HepG2 (cell line): ENCODE results near the gene RPS2. TPM values are rescaled to one million over a fixed set of nuclear protein-coding genes. Genes with fewer than 3 reads are reported as not detected.

Source experiments
- CBFB ChIP-seq: sonication (generic); formaldehyde crosslinking; IDR thresholded peaks from 2 replicates; pipeline ENCODE4 v1.4.0; 2020; ENCODE audit warnings: missing genetic modification reagents
- CEBPG ChIP-seq: IDR thresholded peaks from 2 replicates; pipeline ENCODE4 v1.6.1; 2016
- E2F5 ChIP-seq: sonication (generic); formaldehyde crosslinking; conservative IDR thresholded peaks from 2 replicates; pipeline ENCODE4 v1.4.0; 2020; ENCODE audit warnings: missing genetic modification reagents
- FIP1L1 ChIP-seq: fragments of 200-400 bp; formaldehyde crosslinking; IDR thresholded peaks from 2 replicates; pipeline ENCODE4 v1.6.1; 2018; ENCODE audit warnings: low read depth, mild to moderate bottlenecking, low read length, moderate library complexity, borderline replicate concordance; ENCODE audit not compliant: insufficient read depth
- HNRNPK ChIP-seq: fragments of 200-400 bp; formaldehyde crosslinking; IDR thresholded peaks from 2 replicates; pipeline ENCODE4 v1.6.1; 2018; ENCODE audit warnings: low read length, low read depth, moderate library complexity, mild to moderate bottlenecking; ENCODE audit not compliant: poor library complexity, severe bottlenecking
- KLF15 ChIP-seq: sonication (generic); formaldehyde crosslinking; IDR thresholded peaks from 2 replicates; pipeline ENCODE4 v1.8.1; 2023; ENCODE audit warnings: borderline replicate concordance, mild to moderate bottlenecking, inconsistent platforms, missing genetic modification reagents, mixed read lengths
- MXD3 ChIP-seq: IDR thresholded peaks from 2 replicates; pipeline ENCODE4 v1.6.1; 2016; ENCODE audit warnings: mild to moderate bottlenecking, missing biosample characterization, missing genetic modification reagents
- PLRG1 ChIP-seq: fragments of 450-650 bp; conservative IDR thresholded peaks from 2 replicates; pipeline ENCODE4 v1.6.1; 2016
- RBM22 ChIP-seq: fragments of 200-400 bp; formaldehyde crosslinking; optimal IDR thresholded peaks from 2 replicates; pipeline ENCODE3; 2017; ENCODE audit warnings: mild to moderate bottlenecking, low read length, moderate library complexity
- SYNCRIP ChIP-seq: fragments of 200-400 bp; formaldehyde crosslinking; IDR thresholded peaks from 2 replicates; pipeline ENCODE4 v1.6.1; 2018; ENCODE audit warnings: mild to moderate bottlenecking, low read depth, low read length; ENCODE audit not compliant: insufficient read depth
- TCF7 ChIP-seq: sonication (generic); IDR thresholded peaks from 2 replicates; pipeline ENCODE4 v1.6.1; 2016; ENCODE audit warnings: antibody characterized with exemption, low read depth
- ZBTB42 ChIP-seq: sonication (generic); formaldehyde crosslinking; IDR thresholded peaks from 2 replicates; pipeline ENCODE4 v1.5.0; 2020; ENCODE audit warnings: mild to moderate bottlenecking, missing genetic modification reagents
- ZNF281 ChIP-seq: sonication (generic); formaldehyde crosslinking; IDR thresholded peaks from 2 replicates; pipeline ENCODE4 v1.4.0; 2020; ENCODE audit warnings: missing genetic modification reagents, borderline replicate concordance
- ZNF557 ChIP-seq: sonication (generic); formaldehyde crosslinking; IDR thresholded peaks from 2 replicates; pipeline ENCODE4 v1.4.0; 2020; ENCODE audit warnings: missing genetic modification reagents
- polyA plus RNA-seq, 8 experiments: library from polyadenylated mRNA; depleted of rRNA in 3 of 8; stranded (reverse) in 7 of 8; unstranded in 1 of 8; fragments of >200 nt; fragmentation: Illumina TruSeq in 4 of 8; extraction: Trizol in 4 of 8; gene quantifications; 2 replicates each; pipeline versions ENCODE4 v1.2.1 to v1.2.3, GENCODE V29; 2011 to 2016; ENCODE audit warnings: low read depth in 4 of 8, missing spikeins in 1 of 8, mixed read lengths in 1 of 8; ENCODE audit not compliant: insufficient read depth in 1 of 8
- total RNA-seq, 5 experiments: library from RNA; depleted of rRNA; stranded (reverse); fragments of >200 nt; fragmentation: Illumina TruSeq; extraction: Trizol; gene quantifications; 2 replicates each; pipeline ENCODE4 v1.2.3, GENCODE V29; 2016; ENCODE audit warnings: low read depth in 1 of 5
- TF ChIP-seq, protein P1 (sequence below): sonication (generic); formaldehyde crosslinking; IDR thresholded peaks from 2 replicates; pipeline ENCODE4 v1.4.0; 2020; ENCODE audit warnings: mild to moderate bottlenecking, missing genetic modification reagents
- TF ChIP-seq, protein P2 (sequence below): sonication (generic); formaldehyde crosslinking; IDR thresholded peaks from 2 replicates; pipeline ENCODE4 v1.8.0; 2022; ENCODE audit warnings: mild to moderate bottlenecking, missing genetic modification reagents, moderate library complexity

Gene RPS2
- total and polyA plus RNA-seq, 2 of the 13 experiments (the other 11 are each of a cell fraction or from before 2014, with no cell fraction given) = 1,908 to 4,514 TPM

DNA sequence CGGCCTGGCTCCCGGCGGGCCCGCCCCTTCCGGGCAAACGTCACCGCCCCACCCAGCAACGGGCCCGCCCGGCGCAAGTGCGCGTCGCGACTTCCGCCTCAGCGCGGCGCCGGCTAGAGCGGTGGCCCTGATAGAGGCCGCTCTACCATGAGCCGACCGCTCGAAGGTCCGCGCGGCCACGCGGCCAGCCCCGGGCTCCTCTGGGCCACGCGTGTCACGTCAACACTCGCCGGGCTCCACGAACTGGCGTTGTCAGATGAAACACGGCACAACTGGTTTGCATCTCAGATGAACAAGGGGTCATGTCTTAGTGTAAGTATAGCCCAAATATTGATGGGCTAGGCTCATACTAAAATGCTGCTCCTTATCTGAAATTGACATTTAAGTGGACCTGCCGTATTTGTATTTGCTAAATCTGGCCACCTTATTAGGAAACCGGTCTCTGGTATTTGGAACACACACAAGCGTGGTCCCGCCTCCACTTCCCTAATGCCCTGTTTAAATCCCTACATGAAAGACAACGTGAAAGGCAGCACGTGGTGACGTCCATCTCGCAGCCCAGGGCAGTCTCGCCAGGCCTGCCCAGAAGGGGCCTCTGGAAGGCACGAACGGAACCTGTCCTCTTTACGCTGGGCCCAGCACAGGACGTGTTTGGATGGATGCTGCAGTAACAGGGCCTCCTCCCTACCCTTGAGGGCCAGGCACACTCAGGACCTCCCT is 45.3 kb upstream of the RPS2 start, which contains the start of gene ZNF598 (continued):
- TF ChIP-seq, protein P1, sequence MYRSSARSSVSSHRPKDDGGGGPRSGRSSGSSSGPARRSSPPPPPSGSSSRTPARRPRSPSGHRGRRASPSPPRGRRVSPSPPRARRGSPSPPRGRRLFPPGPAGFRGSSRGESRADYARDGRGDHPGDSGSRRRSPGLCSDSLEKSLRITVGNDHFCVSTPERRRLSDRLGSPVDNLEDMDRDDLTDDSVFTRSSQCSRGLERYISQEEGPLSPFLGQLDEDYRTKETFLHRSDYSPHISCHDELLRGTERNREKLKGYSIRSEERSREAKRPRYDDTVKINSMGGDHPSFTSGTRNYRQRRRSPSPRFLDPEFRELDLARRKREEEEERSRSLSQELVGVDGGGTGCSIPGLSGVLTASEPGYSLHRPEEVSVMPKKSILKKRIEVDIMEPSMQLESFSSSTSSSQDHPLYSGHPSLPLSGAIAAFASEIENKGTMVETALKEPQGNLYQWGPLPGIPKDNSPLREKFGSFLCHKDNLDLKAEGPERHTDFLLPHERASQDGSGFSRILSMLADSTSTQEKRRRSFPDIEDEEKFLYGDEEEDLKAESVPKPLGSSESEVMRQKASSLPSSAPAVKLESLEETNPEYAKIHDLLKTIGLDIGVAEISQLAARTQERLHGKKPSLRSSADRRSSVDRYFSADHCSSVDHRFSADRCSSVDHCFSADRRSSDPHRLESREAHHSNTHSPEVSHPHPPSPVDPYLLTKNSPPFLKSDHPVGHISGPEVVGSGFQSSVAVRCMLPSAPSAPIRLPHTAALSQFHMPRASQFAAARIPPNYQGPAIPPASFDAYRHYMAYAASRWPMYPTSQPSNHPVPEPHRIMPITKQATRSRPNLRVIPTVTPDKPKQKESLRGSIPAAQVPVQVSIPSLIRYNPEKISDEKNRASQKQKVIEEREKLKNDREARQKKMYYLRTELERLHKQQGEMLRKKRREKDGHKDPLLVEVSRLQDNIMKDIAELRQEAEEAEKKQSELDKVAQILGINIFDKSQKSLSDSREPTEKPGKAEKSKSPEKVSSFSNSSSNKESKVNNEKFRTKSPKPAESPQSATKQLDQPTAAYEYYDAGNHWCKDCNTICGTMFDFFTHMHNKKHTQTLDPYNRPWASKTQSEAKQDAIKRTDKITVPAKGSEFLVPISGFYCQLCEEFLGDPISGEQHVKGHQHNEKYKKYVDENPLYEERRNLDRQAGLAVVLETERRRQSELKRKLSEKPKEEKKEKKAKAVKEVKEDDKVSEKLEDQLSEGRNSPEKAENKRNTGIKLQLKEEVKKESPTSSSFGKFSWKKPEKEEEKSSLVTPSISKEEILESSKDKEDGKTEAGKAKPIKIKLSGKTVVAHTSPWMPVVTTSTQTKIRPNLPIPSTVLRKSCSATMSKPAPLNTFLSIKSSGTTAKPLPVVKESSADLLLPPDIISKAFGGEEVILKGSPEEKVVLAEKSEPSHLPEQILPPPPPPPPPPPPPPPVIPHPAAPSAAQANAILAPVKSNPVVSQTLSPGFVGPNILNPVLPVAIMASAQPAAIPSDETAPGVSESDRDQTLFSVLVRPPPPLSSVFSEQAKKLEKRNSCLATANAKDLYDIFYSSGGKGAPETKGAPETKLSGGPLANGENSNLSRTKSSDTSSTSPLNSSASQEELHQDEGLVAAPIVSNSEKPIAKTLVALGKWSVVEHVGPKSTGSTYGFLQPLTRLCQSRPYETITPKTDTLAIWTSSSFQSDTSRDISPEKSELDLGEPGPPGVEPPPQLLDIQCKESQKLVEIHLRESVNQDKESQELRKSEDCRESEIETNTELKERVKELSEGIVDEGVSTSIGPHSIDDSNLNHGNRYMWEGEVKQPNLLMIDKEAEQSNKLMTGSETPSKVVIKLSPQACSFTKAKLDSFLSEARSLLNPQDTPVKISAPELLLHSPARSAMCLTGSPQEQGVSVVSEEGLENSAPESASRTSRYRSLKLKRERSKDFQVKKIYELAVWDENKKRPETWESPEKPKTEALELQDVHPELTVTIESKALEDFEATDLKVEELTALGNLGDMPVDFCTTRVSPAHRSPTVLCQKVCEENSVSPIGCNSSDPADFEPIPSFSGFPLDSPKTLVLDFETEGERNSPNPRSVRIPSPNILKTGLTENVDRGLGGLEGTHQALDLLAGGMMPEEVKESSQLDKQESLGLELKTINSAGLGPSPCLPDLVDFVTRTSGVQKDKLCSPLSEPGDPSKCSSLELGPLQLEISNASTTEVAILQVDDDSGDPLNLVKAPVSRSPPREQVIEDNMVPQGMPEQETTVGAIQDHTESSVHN (CRISPR knock-in tag) = no peak
- TF ChIP-seq TCF7 (no peak), PLRG1 (no peak), CEBPG (CRISPR knock-in tag) (no peak), HNRNPK (no peak), MXD3 (CRISPR knock-in tag) (peak; percentile 80; the same call in 1 of the 2 replicates), KLF15 (CRISPR knock-in tag) (no peak), E2F5 (CRISPR knock-in tag) (no peak), SYNCRIP (no peak), ZNF281 (CRISPR knock-in tag) (no peak), ZBTB42 (CRISPR knock-in tag) (no peak; the same call in 1 of the 2 replicates), RBM22 (peak; percentile 40), ZNF557 (CRISPR knock-in tag) (no peak), FIP1L1 (no peak), CBFB (CRISPR knock-in tag) (no peak)
- TF ChIP-seq, protein P2, sequence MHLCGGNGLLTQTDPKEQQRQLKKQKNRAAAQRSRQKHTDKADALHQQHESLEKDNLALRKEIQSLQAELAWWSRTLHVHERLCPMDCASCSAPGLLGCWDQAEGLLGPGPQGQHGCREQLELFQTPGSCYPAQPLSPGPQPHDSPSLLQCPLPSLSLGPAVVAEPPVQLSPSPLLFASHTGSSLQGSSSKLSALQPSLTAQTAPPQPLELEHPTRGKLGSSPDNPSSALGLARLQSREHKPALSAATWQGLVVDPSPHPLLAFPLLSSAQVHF (CRISPR knock-in tag) = peak; percentile 51; the same call in 1 of the 2 replicates
